GM19324 (cell line): ENCODE measurements around the gene ZER1.
"Not testable (repeated sequence)": the region's sequence is repeated elsewhere in the genome, so short reads cannot be mapped to it uniquely, and the experiment has no call there.

Experiments used
- ATAC-seq: cut with Tn5 transposase; IDR thresholded peaks from one replicate; pipeline ENCODE4 v1.9.1; 2021; ENCODE audit warnings: mild to moderate bottlenecking, moderate library complexity; ENCODE audit not compliant: unreplicated experiment, low FRiP score

The ZER1 gene

GRCh38 chr9:128699096-128699795 lies 72.5 kb downstream of the ZER1 start:
- ATAC-seq = not testable (repeated sequence)

- no peak for ATAC-seq
Measured at GRCh38 chr9:128696923-128697707, 74.6 kb downstream of the ZER1 start.

- no peak for ATAC-seq
Measured at GRCh38 chr9:128694344-128694743, 77.4 kb downstream of the ZER1 start.

GRCh38 chr9:128693738-128694137 lies 78.0 kb downstream of the ZER1 start:
- ATAC-seq = not testable (repeated sequence)

- no peak for ATAC-seq
Measured at GRCh38 chr9:128690684-128691034, 81.1 kb downstream of the ZER1 start.

GRCh38 chr9:128689820-128690683 lies 81.7 kb downstream of the ZER1 start:
- no peak for ATAC-seq

GRCh38 chr9:128689293-128689774 lies 82.4 kb downstream of the ZER1 start:
- peak; percentile 16 for ATAC-seq

GRCh38 chr9:128688501-128689292 lies 83.0 kb downstream of the ZER1 start, which contains the start of gene SET:
TSS of gene SET (plus strand) at chr9:128689222. CDS start at chr9:128689583, 361 bp downstream.
- ATAC-seq = peak; percentile 87

GRCh38 chr9:128687453-128687852 lies 84.3 kb downstream of the ZER1 start:
- ATAC-seq = no peak

- no peak for ATAC-seq
Measured at GRCh38 chr9:128685636-128686489, 85.9 kb downstream of the ZER1 start.

- no peak for ATAC-seq
Measured at GRCh38 chr9:128684325-128685199, 87.2 kb downstream of the ZER1 start.

- no peak for ATAC-seq
Measured at GRCh38 chr9:128684065-128684324, 87.7 kb downstream of the ZER1 start.

- ATAC-seq = no peak
Measured at GRCh38 chr9:128683340-128684064, 88.2 kb downstream of the ZER1 start.
